ENCODE data around the gene RAD51B.

DNA sequence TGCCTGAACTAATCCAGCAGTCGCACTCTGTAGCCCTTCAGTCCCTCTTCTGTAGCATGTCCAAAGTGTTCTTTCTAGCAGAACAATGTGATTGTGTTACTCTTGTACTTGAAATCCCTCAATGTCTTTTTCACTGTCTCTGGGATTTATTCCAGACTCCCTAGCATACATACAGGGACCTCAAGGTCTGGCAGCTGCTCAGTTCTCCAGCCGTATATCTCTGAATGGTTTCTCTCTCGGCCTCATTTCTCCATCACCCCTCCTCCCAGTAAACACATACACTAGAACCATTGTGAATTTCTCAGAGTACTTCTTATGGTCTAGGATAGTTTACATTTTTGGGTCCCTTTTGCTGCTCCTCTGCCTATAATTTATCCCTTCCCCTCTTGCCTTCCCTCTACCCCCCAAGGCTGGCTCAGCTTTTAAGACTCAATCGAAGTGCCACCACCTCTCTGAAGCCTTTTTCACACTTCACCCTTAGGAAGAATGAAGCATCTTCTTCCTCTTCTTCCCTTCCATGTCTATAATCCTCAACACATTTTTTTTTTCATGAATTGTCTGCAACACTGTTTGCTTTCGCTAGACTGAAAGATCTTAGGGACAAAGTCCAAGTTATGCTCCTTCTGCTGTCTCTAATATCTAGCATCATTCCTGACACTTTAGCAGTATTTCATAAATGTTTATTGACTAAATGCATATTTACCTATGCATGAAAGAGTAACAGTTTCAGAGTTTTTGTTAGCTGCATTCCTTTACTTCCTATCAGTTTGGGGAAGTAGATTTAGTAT, 527.2 kb downstream of the RAD51B start:
- TF ChIP-seq, protein P1, sequence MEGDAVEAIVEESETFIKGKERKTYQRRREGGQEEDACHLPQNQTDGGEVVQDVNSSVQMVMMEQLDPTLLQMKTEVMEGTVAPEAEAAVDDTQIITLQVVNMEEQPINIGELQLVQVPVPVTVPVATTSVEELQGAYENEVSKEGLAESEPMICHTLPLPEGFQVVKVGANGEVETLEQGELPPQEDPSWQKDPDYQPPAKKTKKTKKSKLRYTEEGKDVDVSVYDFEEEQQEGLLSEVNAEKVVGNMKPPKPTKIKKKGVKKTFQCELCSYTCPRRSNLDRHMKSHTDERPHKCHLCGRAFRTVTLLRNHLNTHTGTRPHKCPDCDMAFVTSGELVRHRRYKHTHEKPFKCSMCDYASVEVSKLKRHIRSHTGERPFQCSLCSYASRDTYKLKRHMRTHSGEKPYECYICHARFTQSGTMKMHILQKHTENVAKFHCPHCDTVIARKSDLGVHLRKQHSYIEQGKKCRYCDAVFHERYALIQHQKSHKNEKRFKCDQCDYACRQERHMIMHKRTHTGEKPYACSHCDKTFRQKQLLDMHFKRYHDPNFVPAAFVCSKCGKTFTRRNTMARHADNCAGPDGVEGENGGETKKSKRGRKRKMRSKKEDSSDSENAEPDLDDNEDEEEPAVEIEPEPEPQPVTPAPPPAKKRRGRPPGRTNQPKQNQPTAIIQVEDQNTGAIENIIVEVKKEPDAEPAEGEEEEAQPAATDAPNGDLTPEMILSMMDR (IDR thresholded peaks at IDR 0.05; ENCODE audit: low read length) = no peak
- TF ChIP-seq EZH2phosphoT487 (IDR thresholded peaks at IDR 0.05; ENCODE audit: low read length) (no peak), EZH2 (optimal IDR thresholded peaks at IDR 0.05; ENCODE audit: low read depth, low read length) (no peak)
